ENCODE data around the gene MAP4K3.
"Not testable (repeated sequence)": the region's sequence is repeated elsewhere in the genome, so short reads cannot be mapped to it uniquely, and the experiment has no call there.

MAP4K3 gene

GRCh38 chr2:39301352-39301751 lies 135.7 kb downstream of the MAP4K3 start:
- no peak for DNase-seq (ENCODE audit: low spot score)

- DNase-seq (ENCODE audit: low spot score): no peak
Observed at GRCh38 chr2:39300044-39300978, 136.8 kb downstream of the MAP4K3 start.

DNA sequence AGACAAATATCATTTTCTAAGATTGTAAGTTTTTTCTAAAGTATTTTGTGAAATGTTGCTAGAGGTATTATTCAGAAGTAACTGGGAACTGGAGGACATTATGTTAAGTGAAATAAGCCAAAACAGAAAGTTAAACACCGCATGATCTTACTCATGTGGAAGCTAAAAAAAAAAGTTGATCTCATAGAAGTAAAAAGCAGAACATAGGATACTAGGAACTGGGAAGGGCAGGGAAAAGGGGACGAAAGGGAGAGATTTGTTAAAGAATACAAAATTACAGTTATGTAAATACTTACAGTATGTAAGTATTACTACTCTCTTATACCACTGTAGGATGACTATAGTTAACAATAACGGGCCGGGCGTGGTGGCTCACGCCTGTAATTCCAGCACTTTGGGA lies 146.7 kb downstream of the MAP4K3 start:
- no peak for DNase-seq (ENCODE audit: low spot score)

- DNase-seq (ENCODE audit: low spot score): no peak
Observed at GRCh38 chr2:39289609-39290008, 147.5 kb downstream of the MAP4K3 start.

DNA sequence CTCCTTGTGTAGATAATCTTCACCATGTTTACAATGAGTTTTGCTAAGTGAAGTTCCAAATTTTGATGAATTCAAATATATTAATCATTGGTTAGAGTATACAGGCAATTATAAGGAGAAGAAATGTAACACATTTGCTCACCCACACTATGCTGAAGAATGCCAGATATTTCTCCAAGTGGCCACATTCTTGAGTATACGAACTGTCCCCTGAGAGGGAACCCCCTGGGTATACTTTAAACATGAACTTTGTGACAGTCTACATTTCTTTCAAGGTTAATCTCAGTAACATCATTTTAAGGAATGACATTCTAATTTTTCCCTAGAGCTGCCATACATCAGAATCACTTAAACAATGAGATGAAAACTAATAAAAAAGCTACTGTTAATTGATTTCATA lies 153.5 kb downstream of the MAP4K3 start:
- DNase-seq (ENCODE audit: low spot score): no peak

DNA sequence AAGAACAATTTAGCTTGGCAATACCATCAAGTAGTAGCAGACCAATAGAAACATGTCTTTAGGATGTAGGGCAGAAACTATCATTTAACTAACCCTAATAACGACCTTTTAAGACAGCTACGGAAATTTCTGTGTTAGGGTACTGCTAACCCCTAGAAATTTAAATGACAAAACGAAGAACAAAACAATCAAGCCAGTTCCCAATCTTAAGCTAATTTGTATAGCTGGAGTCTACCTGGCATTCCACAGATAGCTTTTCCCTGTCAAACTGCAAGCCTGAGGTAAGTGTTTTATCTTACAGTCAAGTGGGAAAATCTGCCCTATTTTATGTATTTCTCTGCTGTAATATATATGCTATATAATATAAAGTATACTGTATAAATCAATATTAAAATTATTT lies 155.7 kb downstream of the MAP4K3 start:
- no peak for DNase-seq (ENCODE audit: low spot score)

GRCh38 chr2:39275016-39275415 lies 162.1 kb downstream of the MAP4K3 start:
- no peak for DNase-seq (ENCODE audit: low spot score)

- DNase-seq (ENCODE audit: low spot score): no peak
Observed at GRCh38 chr2:39269941-39270340, 167.1 kb downstream of the MAP4K3 start.

GRCh38 chr2:39266916-39267434 lies 170.1 kb downstream of the MAP4K3 start:
- DNase-seq (ENCODE audit: low spot score): no peak

GRCh38 chr2:39266139-39266805 lies 170.8 kb downstream of the MAP4K3 start:
- DNase-seq (ENCODE audit: low spot score): no peak

- DNase-seq (ENCODE audit: low spot score): no peak
Observed at GRCh38 chr2:39265315-39265714, 171.8 kb downstream of the MAP4K3 start.

GRCh38 chr2:39264733-39265132 lies 172.4 kb downstream of the MAP4K3 start:
- DNase-seq (ENCODE audit: low spot score): no peak

GRCh38 chr2:39260087-39260486 lies 177.0 kb downstream of the MAP4K3 start:
- no peak for DNase-seq (ENCODE audit: low spot score)

DNA sequence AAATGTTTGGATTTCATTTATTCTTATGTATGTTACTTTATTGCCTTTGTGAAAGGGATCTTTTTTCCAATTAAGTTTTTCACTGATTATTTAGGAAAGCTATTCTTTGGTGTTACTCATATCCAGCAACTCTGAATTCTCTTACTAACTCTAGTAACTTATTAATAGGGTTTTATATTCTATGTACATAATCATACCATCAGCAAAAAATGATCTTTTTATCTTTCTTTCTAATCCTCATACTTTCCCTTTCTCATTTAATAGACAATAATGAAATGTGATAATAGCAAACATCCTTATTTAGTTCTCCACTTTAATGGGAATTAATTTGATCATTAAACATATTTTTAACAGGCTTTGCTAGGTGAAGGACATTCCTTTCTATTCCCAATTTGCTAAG lies 181.0 kb downstream of the MAP4K3 start:
- no peak for DNase-seq (ENCODE audit: low spot score)

DNA sequence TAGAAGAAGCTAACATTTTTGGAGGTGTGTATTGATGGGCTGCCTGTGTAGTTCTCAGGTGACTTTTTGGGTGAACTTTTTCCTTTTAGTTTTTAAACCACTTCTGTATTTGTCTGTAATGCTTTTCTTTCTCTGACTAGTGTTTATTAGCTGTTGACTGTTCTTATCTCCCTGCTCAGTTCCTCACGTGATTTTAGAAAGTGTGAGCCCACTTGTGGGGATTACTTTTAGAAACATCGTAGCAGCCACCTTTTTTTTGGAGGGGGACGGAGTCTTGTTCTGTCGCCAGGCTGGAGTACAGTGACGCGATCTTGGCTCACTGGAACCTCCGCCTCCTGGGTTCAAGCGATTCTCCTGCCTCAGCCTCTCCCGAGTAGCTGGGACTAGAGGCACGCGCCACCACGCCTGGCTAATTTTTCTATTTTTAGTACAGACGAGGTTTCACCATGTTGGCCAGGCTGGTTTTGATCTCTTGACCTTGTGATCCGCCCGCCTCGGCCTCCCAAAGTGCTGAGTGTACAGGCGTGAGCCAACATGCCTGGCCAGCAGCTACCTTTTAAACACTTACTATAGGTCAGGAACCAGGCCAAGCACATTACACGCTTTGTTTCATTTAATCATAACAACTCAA lies 184.1 kb downstream of the MAP4K3 start:
- DNase-seq (ENCODE audit: low spot score): no peak

- no peak for DNase-seq (ENCODE audit: low spot score)
Observed at GRCh38 chr2:39247512-39248043, 189.5 kb downstream of the MAP4K3 start.

GRCh38 chr2:39246382-39246980 lies 190.6 kb downstream of the MAP4K3 start:
- DNase-seq (ENCODE audit: low spot score): no peak

GRCh38 chr2:39244963-39245625 lies 192.0 kb downstream of the MAP4K3 start:
- DNase-seq (ENCODE audit: low spot score): peak; percentile 42

GRCh38 chr2:39244241-39244862 lies 192.7 kb downstream of the MAP4K3 start:
- DNase-seq (ENCODE audit: low spot score): not testable (repeated sequence)

GRCh38 chr2:39243469-39244123 lies 193.5 kb downstream of the MAP4K3 start, which contains the start of gene CDKL4:
Gene CDKL4 (minus strand): TSS chr2:39243970.
- peak; percentile 14 for DNase-seq (ENCODE audit: low spot score)

Data from CD4-positive, alpha-beta T cell treated with Interleukin-15 for 4 hours (primary cell).